Body of pancreas (tissue), 4 donors: ENCODE measurements around the gene RASGEF1C. TPM values are rescaled to one million over a fixed set of nuclear protein-coding genes. Genes with fewer than 3 reads are reported as not detected.

Source experiments
- ATAC-seq: fragments of 150-250 bp; one replicate; pipeline ENCODE4 v1.9.1; 2016
- DNase-seq, 4 donors: peaks; one replicate each; pipeline ENCODE4 v3.0.0-alpha.2; 2019
- H3K27ac ChIP-seq, 4 donors: fragments of 200-600 bp; sonication (generic); 1 replicate in 3 of 4; 2 replicates in 1 of 4; pipeline versions ENCODE4 v1.5.1 to v1.6.1; 2016 to 2019; ENCODE audit warnings: mild to moderate bottlenecking in 1 of 4, mixed read lengths in 1 of 4, moderate library complexity in 1 of 4
- H3K27me3 ChIP-seq, 2 donors: fragments of 200-600 bp; sonication (generic); one replicate each; pipeline ENCODE4 v1.6.0; 2016; ENCODE audit warnings: mild to moderate bottlenecking in 1 of 2
- H3K36me3 ChIP-seq, 2 donors: fragments of 200-600 bp; sonication (generic); replicated peaks in 1 of 2; 2 replicates each; pipeline ENCODE4 v1.5.1; 2016; ENCODE audit warnings: low read depth in 2 of 2; ENCODE audit not compliant: insufficient read depth in 1 of 2
- H3K4me1 ChIP-seq: fragments of 200-600 bp; sonication (generic); one replicate; pipeline ENCODE4 v1.6.0; 2016
- H3K4me3 ChIP-seq, 2 donors: fragments of 200-600 bp; sonication (generic); 1 replicate in 1 of 2; 2 replicates in 1 of 2; pipeline ENCODE4 v1.5.1; 2016 to 2019
- H3K9me3 ChIP-seq, 3 donors: fragments of 200-600 bp; sonication (generic); 1 replicate in 2 of 3; 2 replicates in 1 of 3; pipeline ENCODE4 v1.5.1; 2016
- POLR2A ChIP-seq, 3 donors: fragments of 450-650 bp; IDR thresholded peaks; one replicate each; pipeline ENCODE4 v1.6.1; 2016; ENCODE audit warnings: antibody characterized with exemption in 3 of 3, mild to moderate bottlenecking in 2 of 3
- WGBS, 2 donors: methylation state at CpG; one replicate each; pipeline ENCODE4 v1.1.5; 2017; 5-methylcytosine and 5-hydroxymethylcytosine counted together
- intact Hi-C: fragments of 100-400 bp; cut with DNase I; formaldehyde crosslinking; loops from one replicate; pipeline ENCODE4 v1.15.1; 2023
- total RNA-seq, 2 donors: library from RNA; depleted of rRNA; stranded (reverse); fragments of >200 nt; gene quantifications; one replicate each; pipeline ENCODE4 v1.1.0, GENCODE V29; 2016
- TF ChIP-seq, protein P1 (sequence below), 7 experiments: fragments of 450-650 bp in 4 of 7; fragments of 200-600 bp in 3 of 7; sonication (generic) in 3 of 7; IDR thresholded peaks; one replicate each; pipeline ENCODE4 v1.5.1; 2016 to 2019; ENCODE audit warnings: antibody characterized with exemption in 7 of 7

RASGEF1C gene
- total RNA-seq, 2 donors from 2014 or later, result not detected

DNA sequence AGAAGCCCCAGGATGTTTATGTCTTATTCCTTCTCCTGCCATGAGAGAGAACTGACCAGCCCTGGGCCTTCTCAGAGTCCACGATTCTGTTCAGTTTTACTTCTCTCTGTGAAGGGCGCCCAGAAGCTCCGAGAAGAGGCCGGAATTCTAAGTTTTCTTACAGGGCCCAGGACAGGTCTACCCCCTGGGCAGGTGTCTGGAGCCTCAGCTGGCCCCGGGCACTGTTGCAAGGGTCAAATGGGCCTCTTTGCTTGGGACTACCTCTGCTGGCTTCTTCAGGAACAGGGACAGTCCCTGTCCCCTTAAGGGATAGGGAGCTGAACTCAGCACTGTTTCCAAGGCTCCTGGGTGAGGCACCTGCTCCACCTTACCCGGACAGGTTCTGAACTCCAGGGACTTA, 55.0 kb downstream of the RASGEF1C start:
- WGBS, 2 donors, result 52 to 85% methylated on average over 5 to 6 of the region's 6 CpGs
- Histone ChIP-seq H3K27ac (no peak overlapping the region), H3K9me3 (peaks cover 0 to 9% (median 0%) of the 10 kb centered on the region in 3 donors)

DNA sequence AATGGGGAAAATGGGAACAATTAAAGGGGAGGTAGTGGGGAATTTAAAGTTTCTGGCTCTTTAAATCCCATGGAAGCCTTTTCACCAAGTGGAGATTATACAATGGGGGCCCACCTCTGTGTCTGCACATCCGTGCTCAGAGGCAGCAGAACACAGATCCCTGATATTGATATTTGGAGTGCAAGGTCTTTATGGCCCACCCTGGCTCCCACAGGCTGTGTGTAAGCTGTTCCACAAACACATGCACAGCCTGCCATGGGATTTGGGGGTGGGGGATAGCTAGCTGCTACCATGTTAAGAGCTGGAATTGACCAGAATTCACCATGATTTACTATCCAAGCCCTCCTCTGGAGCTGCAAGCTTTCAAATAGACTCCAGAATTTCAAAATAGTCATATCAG, 55.9 kb downstream of the RASGEF1C start:
- Histone ChIP-seq H3K4me3 (no peak overlapping the region), H3K4me1 (no peaks in the 10 kb centered on the region), H3K27me3 (no peaks in the 10 kb centered on the region), H3K27ac (no peak overlapping the region), H3K9me3 (peaks cover 0 to 9% (median 0%) of the 10 kb centered on the region in 3 donors), H3K36me3 (no peaks in the 10 kb centered on the region)
- ATAC-seq (no peak), DNase-seq (no peak)
- no peak for TF ChIP-seq POLR2A (IDR thresholded peaks at IDR 0.05)
- TF ChIP-seq, protein P1, sequence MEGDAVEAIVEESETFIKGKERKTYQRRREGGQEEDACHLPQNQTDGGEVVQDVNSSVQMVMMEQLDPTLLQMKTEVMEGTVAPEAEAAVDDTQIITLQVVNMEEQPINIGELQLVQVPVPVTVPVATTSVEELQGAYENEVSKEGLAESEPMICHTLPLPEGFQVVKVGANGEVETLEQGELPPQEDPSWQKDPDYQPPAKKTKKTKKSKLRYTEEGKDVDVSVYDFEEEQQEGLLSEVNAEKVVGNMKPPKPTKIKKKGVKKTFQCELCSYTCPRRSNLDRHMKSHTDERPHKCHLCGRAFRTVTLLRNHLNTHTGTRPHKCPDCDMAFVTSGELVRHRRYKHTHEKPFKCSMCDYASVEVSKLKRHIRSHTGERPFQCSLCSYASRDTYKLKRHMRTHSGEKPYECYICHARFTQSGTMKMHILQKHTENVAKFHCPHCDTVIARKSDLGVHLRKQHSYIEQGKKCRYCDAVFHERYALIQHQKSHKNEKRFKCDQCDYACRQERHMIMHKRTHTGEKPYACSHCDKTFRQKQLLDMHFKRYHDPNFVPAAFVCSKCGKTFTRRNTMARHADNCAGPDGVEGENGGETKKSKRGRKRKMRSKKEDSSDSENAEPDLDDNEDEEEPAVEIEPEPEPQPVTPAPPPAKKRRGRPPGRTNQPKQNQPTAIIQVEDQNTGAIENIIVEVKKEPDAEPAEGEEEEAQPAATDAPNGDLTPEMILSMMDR (IDR thresholded peaks at IDR 0.05), result no peak
- intact Hi-C loops, result no loop called here
- 0% methylated on average over 1 of the region's 1 CpG for WGBS, 2 donors

More for the DNA sequence above, 55.0 kb downstream of the RASGEF1C start:
- H3K4me3 ChIP-seq, result no peak overlapping the region
- no peak for TF ChIP-seq POLR2A (IDR thresholded peaks at IDR 0.05)
- TF ChIP-seq, protein P1 (IDR thresholded peaks at IDR 0.05), result no peak
- no peak for DNase-seq
- no peaks in the 10 kb centered on the region for H3K27me3 ChIP-seq
- intact Hi-C loops, result no loop called here
- no peaks in the 10 kb centered on the region for H3K4me1 ChIP-seq
- no peaks in the 10 kb centered on the region for H3K36me3 ChIP-seq
- ATAC-seq, result no peak

DNA sequence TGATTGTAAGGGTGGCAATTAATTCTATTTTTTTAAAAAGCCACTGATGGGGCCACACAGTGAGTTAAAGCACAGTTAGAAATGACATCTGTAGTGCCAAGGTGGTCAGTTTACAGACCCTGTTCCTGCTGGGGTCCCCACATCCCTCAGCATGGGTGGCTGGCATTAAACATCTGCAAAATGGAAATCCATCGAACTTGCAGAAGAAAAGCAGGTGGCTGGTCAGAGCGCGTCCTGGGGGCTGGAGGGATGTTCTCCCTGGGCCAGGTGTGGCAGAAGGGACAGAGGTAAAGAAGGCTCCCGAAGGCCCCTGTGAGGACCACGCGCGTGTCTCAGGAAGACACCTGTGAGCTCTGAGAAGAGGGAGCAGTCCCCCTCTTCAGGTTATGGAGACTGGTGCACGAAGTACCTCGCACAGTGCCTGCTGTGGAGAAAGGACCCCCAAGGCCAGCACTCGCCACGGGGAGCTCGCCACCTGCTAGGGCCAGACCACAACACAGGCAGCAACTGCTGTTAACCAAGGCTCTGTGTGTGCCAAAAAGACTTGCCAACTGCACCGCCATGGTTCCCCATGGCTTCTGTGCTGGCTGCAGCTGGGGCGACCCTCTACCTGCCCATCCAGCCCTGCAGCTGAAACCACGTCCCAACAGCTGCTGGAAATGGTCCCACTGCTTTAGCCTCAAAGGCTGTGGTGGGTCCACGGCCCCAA, 65.2 kb downstream of the RASGEF1C start:
- intact Hi-C loops, result no loop called here
- H3K27me3 ChIP-seq, result no peaks in the 10 kb centered on the region
- no peaks in the 10 kb centered on the region for H3K36me3 ChIP-seq
- H3K9me3 ChIP-seq, result no peaks in the 10 kb centered on the region
- no peak for ATAC-seq
- H3K4me1 ChIP-seq, result no peaks in the 10 kb centered on the region
- TF ChIP-seq POLR2A (IDR thresholded peaks at IDR 0.05), result no peak
- TF ChIP-seq, protein P1 (IDR thresholded peaks at IDR 0.05), result no peak
- no peak overlapping the region for H3K27ac ChIP-seq
- 70 to 75% methylated on average over 13 to 16 of the region's 16 CpGs for WGBS, 2 donors
- H3K4me3 ChIP-seq, result no peak overlapping the region
- no peak for DNase-seq

DNA sequence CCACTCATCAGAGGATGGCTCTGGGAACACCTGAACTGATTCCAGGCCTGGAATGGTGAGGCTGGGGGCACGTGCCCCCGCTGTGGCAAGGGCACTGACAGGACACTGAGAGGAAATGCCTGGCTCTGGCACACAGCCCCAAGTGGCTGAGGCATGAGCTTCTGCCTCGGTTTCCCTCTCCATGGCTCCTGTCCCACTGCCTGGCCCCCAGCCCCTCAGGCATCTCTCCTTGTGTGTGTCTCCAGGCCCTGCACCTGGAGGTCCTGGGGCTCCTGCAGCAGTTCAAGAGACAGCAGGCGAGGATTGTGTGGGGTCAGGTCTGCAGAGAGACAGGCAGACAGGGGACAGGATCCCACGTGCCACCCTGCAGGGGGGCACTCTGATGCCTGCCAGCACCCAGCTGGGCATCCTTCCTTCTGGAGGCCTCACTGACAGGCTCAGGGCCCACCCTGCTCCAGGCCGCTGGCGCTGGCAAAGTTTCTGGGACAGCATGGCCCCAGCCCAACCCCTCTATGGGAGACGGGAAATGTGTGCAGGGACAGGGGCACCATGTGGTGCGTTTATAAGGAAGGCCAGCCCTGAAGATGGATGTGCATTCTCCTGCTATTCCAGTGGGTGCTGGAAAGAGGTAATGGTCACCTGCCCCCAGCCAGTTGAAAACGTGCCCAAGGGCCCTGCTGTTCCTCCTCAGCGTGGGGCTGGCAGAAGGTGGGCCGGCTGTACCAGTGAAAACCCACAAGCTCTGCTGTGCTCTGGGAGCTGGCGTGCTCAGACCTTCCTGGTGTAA, 66.0 kb downstream of the RASGEF1C start:
- Histone ChIP-seq H3K27ac (no peak overlapping the region), H3K4me1 (no peaks in the 10 kb centered on the region), H3K36me3 (no peaks in the 10 kb centered on the region), H3K9me3 (no peaks in the 10 kb centered on the region), H3K4me3 (no peak overlapping the region), H3K27me3 (no peaks in the 10 kb centered on the region)
- no peak for ATAC-seq
- intact Hi-C loops, result no loop called here
- no peak for DNase-seq
- TF ChIP-seq, protein P1 (IDR thresholded peaks at IDR 0.05), result no peak
- no peak for TF ChIP-seq POLR2A (IDR thresholded peaks at IDR 0.05)
- 65 to 67% methylated on average over 4 to 12 of the region's 13 CpGs for WGBS, 2 donors
